Measurements from ENCODE around the gene FEM1C.

Gene FEM1C

GRCh38 chr5:115472271-115473025 lies 72.1 kb downstream of the FEM1C start:
- no peak for DNase-seq

DNA sequence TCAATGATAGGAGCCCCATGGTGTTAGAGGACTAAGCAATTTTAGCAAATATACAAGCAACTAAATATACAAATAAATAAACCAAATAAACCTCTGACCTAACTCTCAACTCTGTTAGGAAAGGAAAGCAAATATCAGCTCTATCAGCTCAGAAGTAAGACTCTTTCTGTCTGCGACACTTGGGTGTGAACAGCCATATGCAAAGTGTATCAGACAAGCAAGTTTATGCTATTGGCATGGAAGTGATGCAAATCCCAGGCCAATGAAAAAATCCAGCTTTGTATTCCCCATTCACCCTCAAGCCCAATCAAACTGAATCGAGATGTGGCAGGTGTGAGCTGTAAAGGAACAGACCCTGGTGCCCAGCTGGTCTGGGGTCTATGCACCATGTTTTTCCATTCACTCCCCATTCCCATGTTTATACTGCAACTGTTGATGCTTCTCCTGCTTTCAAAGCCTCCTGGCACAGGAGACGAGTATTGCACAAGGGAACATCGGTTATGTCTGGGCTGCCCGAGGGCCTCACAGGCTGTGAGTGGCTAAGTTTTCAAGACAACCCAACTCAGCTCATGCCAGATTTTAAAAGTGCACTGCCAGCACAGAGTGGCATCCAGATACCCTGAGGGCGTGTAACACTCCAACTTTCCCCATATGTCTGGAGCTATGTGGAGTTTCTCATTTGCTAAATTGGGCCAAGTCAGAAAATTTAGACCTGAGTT lies 73.1 kb downstream of the FEM1C start:
- DNase-seq: no peak

- DNase-seq: no peak
Measured at GRCh38 chr5:115470921-115471320, 73.7 kb downstream of the FEM1C start.
